Astrocyte (in vitro differentiated cells and primary cell): ENCODE measurements around the gene ZNF787.

Experiments used
- EZH2 ChIP-seq: IDR thresholded peaks from 2 replicates; pipeline ENCODE4 v1.6.1; 2012; ENCODE audit warnings: mild to moderate bottlenecking, low read length, inconsistent platforms; ENCODE audit not compliant: insufficient read depth
- TF ChIP-seq, protein P1 (sequence below): IDR thresholded peaks from 2 replicates; pipeline ENCODE4 v1.5.1; 2011; ENCODE audit warnings: low read depth, mild to moderate bottlenecking, inconsistent platforms, low read length, moderate library complexity; ENCODE audit not compliant: insufficient read depth

DNA sequence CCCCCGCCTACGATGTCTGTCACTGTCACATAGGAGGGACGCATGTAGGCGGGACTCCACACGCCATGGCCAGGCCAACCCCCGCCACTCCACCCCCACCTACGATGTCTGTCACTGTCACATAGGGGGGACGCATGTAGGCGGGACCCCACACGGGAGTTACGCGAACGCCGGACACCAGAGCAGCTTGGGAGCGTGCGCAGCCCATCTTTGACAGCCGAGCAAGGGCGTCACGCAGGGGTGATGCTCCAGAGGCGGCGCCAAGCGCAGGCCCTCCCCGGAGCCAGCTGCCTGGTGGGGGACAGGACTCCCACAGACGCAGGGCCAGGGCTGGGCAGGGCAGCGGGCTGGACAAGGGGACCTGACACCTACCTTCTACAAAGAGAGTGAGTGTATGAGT is 20.0 kb downstream of the ZNF787 start:
- TF ChIP-seq, protein P1, sequence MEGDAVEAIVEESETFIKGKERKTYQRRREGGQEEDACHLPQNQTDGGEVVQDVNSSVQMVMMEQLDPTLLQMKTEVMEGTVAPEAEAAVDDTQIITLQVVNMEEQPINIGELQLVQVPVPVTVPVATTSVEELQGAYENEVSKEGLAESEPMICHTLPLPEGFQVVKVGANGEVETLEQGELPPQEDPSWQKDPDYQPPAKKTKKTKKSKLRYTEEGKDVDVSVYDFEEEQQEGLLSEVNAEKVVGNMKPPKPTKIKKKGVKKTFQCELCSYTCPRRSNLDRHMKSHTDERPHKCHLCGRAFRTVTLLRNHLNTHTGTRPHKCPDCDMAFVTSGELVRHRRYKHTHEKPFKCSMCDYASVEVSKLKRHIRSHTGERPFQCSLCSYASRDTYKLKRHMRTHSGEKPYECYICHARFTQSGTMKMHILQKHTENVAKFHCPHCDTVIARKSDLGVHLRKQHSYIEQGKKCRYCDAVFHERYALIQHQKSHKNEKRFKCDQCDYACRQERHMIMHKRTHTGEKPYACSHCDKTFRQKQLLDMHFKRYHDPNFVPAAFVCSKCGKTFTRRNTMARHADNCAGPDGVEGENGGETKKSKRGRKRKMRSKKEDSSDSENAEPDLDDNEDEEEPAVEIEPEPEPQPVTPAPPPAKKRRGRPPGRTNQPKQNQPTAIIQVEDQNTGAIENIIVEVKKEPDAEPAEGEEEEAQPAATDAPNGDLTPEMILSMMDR, result no peak
- TF ChIP-seq EZH2, result no peak
